Measurements from ENCODE around the gene GMFB.

- TF ChIP-seq CTCF (IDR thresholded peaks at IDR 0.05; ENCODE audit: poor library complexity) = no peak
- no peak for TF ChIP-seq EZH2 (IDR thresholded peaks at IDR 0.05; ENCODE audit: borderline replicate concordance)
- no peak for TF ChIP-seq EZH2phosphoT487 (IDR thresholded peaks at IDR 0.05; ENCODE audit: low read depth, severe bottlenecking, unreplicated experiment)
These were observed 521 bp upstream of the GMFB start for GRCh38 chr14:54489318-54489683.

Measured in hepatocyte (in vitro differentiated cells).